ENCODE measurements around the gene TUBGCP6. TPM values are rescaled to one million over a fixed set of nuclear protein-coding genes. Genes with fewer than 3 reads are reported as not detected.

Gene TUBGCP6
- total RNA-seq, 2 donors from 2014 or later, result 52.3 to 80.1 TPM

GRCh38 chr22:50179937-50180726, 64.7 kb downstream of the TUBGCP6 start:
- Histone ChIP-seq H3K4me3 (no peak overlapping the region), H3K27ac (no peak overlapping the region), H3K9me3 (no peaks in the 10 kb centered on the region), H3K4me1 (ENCODE audit: control insufficient read depth in 1 of 2, low read depth in 2 of 2) (peaks cover 6 to 15% of the 10 kb centered on the region in 2 donors), H3K36me3 (no peaks in the 10 kb centered on the region), H3K27me3 (replicated peaks; ENCODE audit: insufficient read depth) (no peaks in the 10 kb centered on the region)
- no peak for TF ChIP-seq CTCF (IDR thresholded peaks at IDR 0.05)
- no peak for ATAC-seq (ENCODE audit: insufficient number of reproducible peaks, low FRiP score, low read depth)
- DNase-seq (ENCODE audit: low spot score), result no peak

DNA sequence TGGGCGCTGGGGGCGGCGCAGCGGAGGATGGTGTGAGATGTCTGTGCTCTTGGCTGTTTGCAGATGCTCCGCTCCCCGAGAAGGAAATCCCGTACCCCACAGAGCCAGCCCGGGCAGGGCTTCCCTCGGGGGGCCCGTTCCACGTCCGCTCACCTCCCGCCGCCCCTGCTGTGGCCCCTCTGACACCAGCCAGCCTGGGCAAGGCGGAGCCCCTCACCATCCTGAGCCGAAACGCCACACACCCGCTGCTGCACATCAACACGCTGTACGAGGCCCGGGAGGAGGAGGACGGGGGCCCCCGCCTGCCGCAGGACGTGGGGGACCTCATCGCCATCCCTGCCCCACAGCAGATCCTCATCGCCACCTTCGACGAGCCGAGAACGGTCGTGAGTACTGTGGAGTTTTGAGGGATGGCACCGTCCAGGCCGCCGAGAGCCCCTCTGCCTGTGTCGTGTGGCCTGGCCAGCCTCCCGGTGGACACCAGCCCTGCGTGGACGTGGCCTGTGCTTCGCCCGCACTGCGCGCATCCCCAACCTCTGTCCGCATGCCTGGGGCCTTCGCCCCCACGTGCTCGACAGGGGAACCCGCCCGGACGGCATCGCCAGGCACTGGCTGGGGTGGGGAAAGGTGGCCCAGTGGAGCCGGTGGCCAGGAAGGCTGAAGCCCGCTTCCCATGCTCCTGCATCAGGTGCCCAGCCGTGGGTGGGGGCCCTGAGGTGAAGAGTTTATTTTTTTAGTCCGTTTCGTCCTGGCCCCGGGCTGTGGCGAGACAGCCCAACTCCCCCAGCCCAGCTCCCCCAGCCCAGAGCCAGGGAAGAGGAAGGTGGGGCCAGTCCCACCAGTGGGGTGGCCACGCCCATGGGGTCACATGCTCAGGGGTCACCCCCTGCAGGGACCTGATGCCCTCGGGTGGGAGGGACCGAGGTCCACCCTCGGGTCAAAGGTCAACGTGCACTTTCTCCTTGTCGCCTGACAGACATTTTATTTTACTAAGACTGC, 65.7 kb downstream of the TUBGCP6 start:
- H3K9me3 ChIP-seq, result no peaks in the 10 kb centered on the region
- H3K4me1 ChIP-seq (ENCODE audit: control insufficient read depth in 1 of 2, low read depth in 2 of 2), result peaks cover 0 to 6% of the 10 kb centered on the region in 2 donors
- no peak overlapping the region for H3K27ac ChIP-seq
- no peak overlapping the region for H3K4me3 ChIP-seq
- H3K27me3 ChIP-seq (replicated peaks; ENCODE audit: insufficient read depth), result no peaks in the 10 kb centered on the region
- H3K36me3 ChIP-seq, result no peaks in the 10 kb centered on the region
- ATAC-seq (ENCODE audit: insufficient number of reproducible peaks, low FRiP score, low read depth) (no peak), DNase-seq (ENCODE audit: low spot score) (no peak)
- TF ChIP-seq CTCF (IDR thresholded peaks at IDR 0.05), result no peak

GRCh38 chr22:50178471-50178864, 66.4 kb downstream of the TUBGCP6 start:
- Histone ChIP-seq H3K27me3 (replicated peaks; ENCODE audit: insufficient read depth) (no peaks in the 10 kb centered on the region), H3K4me1 (ENCODE audit: control insufficient read depth in 1 of 2, low read depth in 2 of 2) (no peaks in the 10 kb centered on the region), H3K4me3 (no peak overlapping the region), H3K36me3 (no peaks in the 10 kb centered on the region), H3K9me3 (no peaks in the 10 kb centered on the region), H3K27ac (no peak overlapping the region)
- DNase-seq (ENCODE audit: low spot score), result no peak
- no peak for TF ChIP-seq CTCF (IDR thresholded peaks at IDR 0.05)
- no peak for ATAC-seq (ENCODE audit: insufficient number of reproducible peaks, low FRiP score, low read depth)

GRCh38 chr22:50177537-50178470, 67.0 kb downstream of the TUBGCP6 start:
- no peaks in the 10 kb centered on the region for H3K4me1 ChIP-seq (ENCODE audit: control insufficient read depth in 1 of 2, low read depth in 2 of 2)
- no peak for ATAC-seq (ENCODE audit: insufficient number of reproducible peaks, low FRiP score, low read depth)
- no peak overlapping the region for H3K4me3 ChIP-seq
- DNase-seq (ENCODE audit: low spot score), result no peak
- no peaks in the 10 kb centered on the region for H3K27me3 ChIP-seq (replicated peaks; ENCODE audit: insufficient read depth)
- TF ChIP-seq CTCF (IDR thresholded peaks at IDR 0.05), result no peak
- no peaks in the 10 kb centered on the region for H3K36me3 ChIP-seq
- no peak overlapping the region for H3K27ac ChIP-seq
- no peaks in the 10 kb centered on the region for H3K9me3 ChIP-seq

All from thoracic aorta (tissue), 2 donors.